Stimulated activated CD8-positive, alpha-beta memory T cell treated with anti-CD3 and anti-CD28 coated beads, Interleukin-15, amount 100 ng/mL, for 4 hours (primary cell): ENCODE measurements around the gene MED8.

Experiments used
- DNase-seq, 2 donors: peaks; one replicate each; pipeline ENCODE4 v3.0.0-alpha.2; 2020; ENCODE audit warnings: low read depth in 2 of 2

MED8 gene

GRCh38 chr1:43334453-43335205, 55.0 kb downstream of the MED8 start:
- DNase-seq = no peak
